Adrenal gland (tissue), 5 donors: ENCODE results near the gene SCFD2.

Experiments used
- CTCF ChIP-seq, 6 experiments: fragments of 450-650 bp in 4 of 6; fragments of 200-600 bp in 2 of 6; sonication (generic) in 1 of 6; IDR thresholded peaks; 1 replicate in 5 of 6; 2 replicates in 1 of 6; pipeline versions ENCODE4 v1.5.1 to v1.8.0; 2016 to 2021; ENCODE audit warnings: antibody characterized with exemption in 6 of 6, mild to moderate bottlenecking in 2 of 6, moderate library complexity in 1 of 6
- POLR2A ChIP-seq, 2 donors: fragments of 450-650 bp; IDR thresholded peaks; one replicate each; pipeline ENCODE4 v1.6.1; 2017; ENCODE audit warnings: antibody characterized with exemption in 2 of 2, mild to moderate bottlenecking in 2 of 2, moderate library complexity in 1 of 2
- donor health status: DM: no; HTN: no; CAD: no.

- TF ChIP-seq CTCF (IDR thresholded peaks at IDR 0.05) (no peak), POLR2A (IDR thresholded peaks at IDR 0.05) (no peak)
Measured at GRCh38 chr4:53366301-53366716, 448 bp upstream of the SCFD2 start.
